GM12872 (cell line): Measurements from ENCODE around the gene PTPN3.

Source experiments
- TF ChIP-seq, protein P1 (sequence below): IDR thresholded peaks from 3 replicates; pipeline ENCODE4 v1.5.1; 2011; ENCODE audit warnings: low read depth, mild to moderate bottlenecking, low read length, moderate library complexity; ENCODE audit not compliant: insufficient read depth

The PTPN3 gene

DNA sequence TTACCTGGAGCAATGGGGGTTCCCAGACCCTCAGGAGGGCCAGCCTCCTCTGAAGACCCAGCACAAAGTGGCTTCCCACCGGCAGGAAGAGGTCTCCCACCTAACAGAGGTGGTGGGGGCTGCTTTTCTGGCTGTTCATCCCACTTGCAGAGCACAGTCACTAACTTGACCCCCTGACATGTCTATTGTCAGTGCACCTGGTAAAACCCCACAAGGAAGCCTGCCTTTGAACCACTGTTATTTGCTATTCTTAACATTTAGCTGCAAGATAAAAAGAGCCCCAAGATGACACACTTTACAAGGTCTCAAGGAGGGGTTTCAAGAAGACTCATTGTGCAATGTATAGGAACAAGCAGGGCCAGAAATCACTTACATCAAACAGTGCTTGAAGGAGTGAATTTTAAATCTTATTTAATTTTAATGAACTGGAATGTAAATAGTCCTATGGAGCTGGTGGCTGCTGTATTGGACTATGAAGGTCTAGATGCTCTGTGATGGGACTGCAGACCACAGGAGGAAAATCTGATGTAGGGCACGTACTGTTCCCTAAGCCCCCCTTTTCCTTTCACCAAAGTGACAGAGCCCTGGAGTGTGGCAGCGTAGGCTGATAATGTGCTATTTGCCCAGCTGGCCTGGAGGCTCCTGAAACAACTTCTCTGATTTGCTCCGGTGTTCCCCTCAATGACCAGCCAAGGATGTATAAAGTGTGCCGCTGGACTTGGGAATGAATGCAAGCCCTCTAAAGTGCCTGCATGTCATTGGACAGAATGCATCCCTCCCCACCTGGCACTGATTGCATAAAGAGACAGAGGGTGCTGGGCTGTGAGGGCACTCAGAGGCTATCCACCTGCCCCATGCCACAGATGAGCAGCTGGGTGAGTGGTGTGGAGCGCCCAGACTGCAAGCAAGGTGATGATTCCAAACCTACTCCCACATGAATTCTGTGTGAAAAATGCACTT lies 80.2 kb downstream of the PTPN3 start:
- TF ChIP-seq, protein P1, sequence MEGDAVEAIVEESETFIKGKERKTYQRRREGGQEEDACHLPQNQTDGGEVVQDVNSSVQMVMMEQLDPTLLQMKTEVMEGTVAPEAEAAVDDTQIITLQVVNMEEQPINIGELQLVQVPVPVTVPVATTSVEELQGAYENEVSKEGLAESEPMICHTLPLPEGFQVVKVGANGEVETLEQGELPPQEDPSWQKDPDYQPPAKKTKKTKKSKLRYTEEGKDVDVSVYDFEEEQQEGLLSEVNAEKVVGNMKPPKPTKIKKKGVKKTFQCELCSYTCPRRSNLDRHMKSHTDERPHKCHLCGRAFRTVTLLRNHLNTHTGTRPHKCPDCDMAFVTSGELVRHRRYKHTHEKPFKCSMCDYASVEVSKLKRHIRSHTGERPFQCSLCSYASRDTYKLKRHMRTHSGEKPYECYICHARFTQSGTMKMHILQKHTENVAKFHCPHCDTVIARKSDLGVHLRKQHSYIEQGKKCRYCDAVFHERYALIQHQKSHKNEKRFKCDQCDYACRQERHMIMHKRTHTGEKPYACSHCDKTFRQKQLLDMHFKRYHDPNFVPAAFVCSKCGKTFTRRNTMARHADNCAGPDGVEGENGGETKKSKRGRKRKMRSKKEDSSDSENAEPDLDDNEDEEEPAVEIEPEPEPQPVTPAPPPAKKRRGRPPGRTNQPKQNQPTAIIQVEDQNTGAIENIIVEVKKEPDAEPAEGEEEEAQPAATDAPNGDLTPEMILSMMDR: no peak

DNA sequence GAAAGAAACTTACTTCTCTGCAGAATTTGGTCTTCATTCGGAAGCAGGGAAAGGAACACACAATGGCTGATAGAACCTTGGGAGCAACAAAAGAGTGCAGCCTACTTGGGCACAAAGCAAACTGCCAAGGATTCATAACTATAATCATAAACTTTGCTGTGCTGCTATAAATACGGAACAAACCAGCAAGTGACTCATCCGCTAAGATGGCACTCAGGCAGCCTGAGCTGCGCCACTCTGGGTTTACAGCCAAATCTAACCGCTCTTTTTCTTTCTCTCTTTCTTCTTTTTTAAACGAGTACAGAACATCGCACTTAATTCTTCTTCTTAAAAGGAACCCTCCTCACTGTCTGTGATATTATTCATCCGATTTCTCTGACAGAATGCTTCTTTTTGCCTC lies 81.1 kb downstream of the PTPN3 start:
- TF ChIP-seq, protein P1: no peak

DNA sequence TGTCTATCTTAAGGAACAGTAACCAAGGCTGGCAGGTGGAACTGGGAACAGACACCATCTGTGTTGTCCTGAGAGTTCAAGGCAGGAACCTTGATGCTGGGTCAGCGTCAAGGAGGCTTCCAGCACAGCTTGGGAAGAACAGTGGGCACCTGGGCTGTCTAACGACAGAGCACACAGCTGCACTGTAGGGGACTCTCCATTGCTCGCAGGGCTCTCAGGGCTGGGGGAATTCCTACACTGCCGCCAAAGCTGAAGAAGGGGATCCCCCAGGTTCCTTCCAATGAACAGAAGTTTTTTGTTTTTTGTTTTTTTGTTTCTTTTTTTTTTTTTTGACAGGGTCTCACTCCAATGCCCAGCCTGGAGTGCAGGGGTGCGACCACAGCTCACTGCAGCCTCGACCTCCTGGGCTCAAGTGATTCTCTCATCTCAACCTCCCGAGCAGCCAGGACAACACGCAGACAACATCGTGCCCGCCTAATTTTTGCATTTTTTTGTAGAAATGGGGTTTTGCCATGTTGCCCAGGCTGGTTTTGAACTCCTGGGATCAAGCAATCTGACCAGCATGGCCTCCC lies 81.9 kb downstream of the PTPN3 start:
- TF ChIP-seq, protein P1: no peak

DNA sequence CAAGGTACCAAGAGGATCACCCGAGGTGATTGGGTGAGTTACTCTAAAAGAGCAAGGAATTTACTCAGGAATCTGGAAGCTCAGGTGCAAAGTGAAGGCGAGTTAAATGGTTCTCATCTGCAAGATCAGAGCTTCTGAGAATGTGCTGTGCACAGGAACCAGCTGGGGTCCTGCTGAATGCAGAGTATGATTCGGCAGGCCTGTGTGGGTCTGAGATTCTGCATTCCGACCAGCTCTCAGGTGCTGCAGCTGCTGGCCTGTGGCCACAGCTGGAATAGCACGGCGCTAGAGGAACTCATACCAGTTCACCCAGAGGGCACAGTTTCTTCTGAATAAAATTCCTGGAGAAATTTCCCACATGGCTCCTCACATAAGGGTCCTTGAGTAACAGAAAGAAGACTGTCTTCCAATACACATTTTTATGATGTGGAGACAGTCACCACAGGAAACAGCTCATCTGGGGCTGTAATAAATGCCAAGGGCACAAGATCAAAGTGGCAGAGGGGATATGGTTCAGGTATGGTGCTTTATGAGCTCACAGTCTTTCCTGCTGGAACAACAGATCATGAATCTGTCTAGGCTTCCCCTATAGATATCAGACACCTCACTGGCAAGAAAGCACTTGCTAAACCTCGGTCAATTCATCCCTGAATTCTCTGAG lies 83.9 kb downstream of the PTPN3 start:
- TF ChIP-seq, protein P1: 0 out of 3 replicates have a peak, but pooled peaks have one; percentile 12

DNA sequence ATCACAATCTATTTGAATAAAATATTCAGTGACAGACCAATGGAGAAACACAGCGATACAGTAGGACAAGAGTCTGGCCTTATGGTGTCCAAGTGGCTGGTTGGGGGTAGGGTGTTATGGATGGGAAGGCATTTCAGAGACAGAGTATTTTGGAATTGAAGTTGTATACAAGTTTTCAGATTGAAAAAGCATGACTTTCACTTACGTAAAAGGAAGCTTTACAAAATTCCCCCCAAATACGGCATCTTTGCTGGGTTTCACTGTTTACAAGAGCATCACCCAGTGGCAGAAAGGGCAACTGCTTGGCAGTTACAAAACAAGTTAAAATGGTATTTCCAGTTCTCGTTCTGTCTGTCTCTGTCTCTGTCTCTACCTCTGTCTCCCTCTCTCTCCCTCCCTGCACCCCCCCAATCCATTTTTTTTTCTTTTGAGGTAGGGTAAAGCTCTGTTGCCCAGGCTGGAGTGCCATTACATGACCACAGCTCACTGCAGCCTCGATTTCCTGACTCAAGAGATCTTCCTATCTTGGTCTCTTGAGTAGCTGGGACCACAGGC lies 86.2 kb downstream of the PTPN3 start:
- TF ChIP-seq, protein P1: peak; percentile 97

DNA sequence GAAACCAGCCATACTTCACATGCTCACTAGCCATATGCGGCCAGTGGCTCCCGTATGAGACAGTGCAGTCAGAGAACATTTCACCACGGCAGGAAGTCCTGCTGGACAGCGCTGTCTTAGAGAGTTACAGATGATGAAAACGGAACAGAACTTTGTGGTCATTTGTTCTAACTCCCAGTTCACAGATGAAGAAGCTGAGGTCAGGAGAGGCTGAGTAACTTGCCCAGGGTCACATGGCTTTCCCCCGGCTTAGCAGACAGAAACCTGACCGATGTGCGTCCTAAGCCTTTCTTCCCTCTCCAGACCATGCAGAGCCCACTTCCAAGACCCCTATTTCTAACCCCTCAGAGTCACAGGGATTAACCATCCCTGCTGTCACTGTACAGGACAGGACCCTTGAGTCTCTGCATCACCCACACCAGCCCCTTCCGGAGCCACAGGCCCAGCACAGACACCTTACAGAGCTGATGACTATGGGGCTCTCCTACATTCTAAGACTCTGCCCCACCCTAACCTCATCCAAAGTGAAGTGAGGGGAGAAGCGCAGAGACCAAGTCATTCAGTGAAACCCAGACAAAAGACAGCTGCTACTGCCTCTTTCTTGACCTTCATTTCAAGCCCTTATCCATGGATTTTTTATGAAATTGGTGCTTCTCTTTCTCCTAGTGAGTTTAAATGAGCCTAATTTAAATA lies 86.9 kb downstream of the PTPN3 start:
- TF ChIP-seq, protein P1: no peak
